ENCODE results near the gene CDADC1.

- TF ChIP-seq EZH2 (IDR thresholded peaks at IDR 0.05; ENCODE audit: low read depth, unreplicated experiment) = no peak
- TF ChIP-seq CTCF (conservative IDR thresholded peaks at IDR 0.05; ENCODE audit: low read depth in 2 of 2) = no peak
- TF ChIP-seq POLR2AphosphoS5 (IDR thresholded peaks at IDR 0.05; ENCODE audit: low read depth) = no peak
- no peak for TF ChIP-seq REST (IDR thresholded peaks at IDR 0.05; ENCODE audit: unreplicated experiment)
- TF ChIP-seq EZH2phosphoT487 (IDR thresholded peaks at IDR 0.05; ENCODE audit: unreplicated experiment) = no peak
- no peak for TF ChIP-seq ZNF114 (CRISPR knock-in tag; IDR thresholded peaks at IDR 0.05)
- no peak for TF ChIP-seq CREB1 (CRISPR knock-in tag; IDR thresholded peaks at IDR 0.05; ENCODE audit: low read depth)
- TF ChIP-seq ETS1 (IDR thresholded peaks at IDR 0.05) = no peak
Measured at GRCh38 chr13:49216334-49216733, 31.4 kb upstream of the CDADC1 start.
